ENCODE measurements around the gene SLC38A11.

- TF ChIP-seq, protein P1, sequence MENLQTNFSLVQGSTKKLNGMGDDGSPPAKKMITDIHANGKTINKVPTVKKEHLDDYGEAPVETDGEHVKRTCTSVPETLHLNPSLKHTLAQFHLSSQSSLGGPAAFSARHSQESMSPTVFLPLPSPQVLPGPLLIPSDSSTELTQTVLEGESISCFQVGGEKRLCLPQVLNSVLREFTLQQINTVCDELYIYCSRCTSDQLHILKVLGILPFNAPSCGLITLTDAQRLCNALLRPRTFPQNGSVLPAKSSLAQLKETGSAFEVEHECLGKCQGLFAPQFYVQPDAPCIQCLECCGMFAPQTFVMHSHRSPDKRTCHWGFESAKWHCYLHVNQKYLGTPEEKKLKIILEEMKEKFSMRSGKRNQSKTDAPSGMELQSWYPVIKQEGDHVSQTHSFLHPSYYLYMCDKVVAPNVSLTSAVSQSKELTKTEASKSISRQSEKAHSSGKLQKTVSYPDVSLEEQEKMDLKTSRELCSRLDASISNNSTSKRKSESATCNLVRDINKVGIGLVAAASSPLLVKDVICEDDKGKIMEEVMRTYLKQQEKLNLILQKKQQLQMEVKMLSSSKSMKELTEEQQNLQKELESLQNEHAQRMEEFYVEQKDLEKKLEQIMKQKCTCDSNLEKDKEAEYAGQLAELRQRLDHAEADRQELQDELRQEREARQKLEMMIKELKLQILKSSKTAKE (IDR thresholded peaks at IDR 0.05; ENCODE audit: low read depth, poor library complexity, severe bottlenecking) = no peak
- TF ChIP-seq SP1 (IDR thresholded peaks at IDR 0.05; ENCODE audit: low read depth, low read length) (no peak), SMAD1 (IDR thresholded peaks at IDR 0.05; ENCODE audit: low read depth, partially characterized antibody) (no peak), POLR2AphosphoS5 (IDR thresholded peaks at IDR 0.05; ENCODE audit: low read length) (no peak), SIN3A (IDR thresholded peaks at IDR 0.05; ENCODE audit: low read depth, low read length) (no peak), CHD2 (IDR thresholded peaks at IDR 0.05; ENCODE audit: borderline replicate concordance, low read depth, low read length) (no peak), RAD21 (IDR thresholded peaks at IDR 0.05; ENCODE audit: insufficient read depth, low read depth, low read length) (no peak), MXI1 (IDR thresholded peaks at IDR 0.05; ENCODE audit: low read depth, low read length) (no peak), CREB1 (IDR thresholded peaks at IDR 0.05; ENCODE audit: low read depth) (no peak), NBN (IDR thresholded peaks at IDR 0.05) (no peak)
- TF ChIP-seq, protein P2, sequence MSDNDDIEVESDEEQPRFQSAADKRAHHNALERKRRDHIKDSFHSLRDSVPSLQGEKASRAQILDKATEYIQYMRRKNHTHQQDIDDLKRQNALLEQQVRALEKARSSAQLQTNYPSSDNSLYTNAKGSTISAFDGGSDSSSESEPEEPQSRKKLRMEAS (IDR thresholded peaks at IDR 0.05; ENCODE audit: low read depth, low read length) = no peak
- TF ChIP-seq, protein P3, sequence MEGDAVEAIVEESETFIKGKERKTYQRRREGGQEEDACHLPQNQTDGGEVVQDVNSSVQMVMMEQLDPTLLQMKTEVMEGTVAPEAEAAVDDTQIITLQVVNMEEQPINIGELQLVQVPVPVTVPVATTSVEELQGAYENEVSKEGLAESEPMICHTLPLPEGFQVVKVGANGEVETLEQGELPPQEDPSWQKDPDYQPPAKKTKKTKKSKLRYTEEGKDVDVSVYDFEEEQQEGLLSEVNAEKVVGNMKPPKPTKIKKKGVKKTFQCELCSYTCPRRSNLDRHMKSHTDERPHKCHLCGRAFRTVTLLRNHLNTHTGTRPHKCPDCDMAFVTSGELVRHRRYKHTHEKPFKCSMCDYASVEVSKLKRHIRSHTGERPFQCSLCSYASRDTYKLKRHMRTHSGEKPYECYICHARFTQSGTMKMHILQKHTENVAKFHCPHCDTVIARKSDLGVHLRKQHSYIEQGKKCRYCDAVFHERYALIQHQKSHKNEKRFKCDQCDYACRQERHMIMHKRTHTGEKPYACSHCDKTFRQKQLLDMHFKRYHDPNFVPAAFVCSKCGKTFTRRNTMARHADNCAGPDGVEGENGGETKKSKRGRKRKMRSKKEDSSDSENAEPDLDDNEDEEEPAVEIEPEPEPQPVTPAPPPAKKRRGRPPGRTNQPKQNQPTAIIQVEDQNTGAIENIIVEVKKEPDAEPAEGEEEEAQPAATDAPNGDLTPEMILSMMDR (IDR thresholded peaks at IDR 0.05 in 2 of 3, conservative IDR thresholded peaks at IDR 0.05 in 1 of 3; ENCODE audit: control insufficient read depth in 2 of 3, extremely low read depth in 1 of 3, insufficient read depth in 1 of 3, low read depth in 3 of 3, low read length in 3 of 3) = no peak
- TF ChIP-seq, protein P4, sequence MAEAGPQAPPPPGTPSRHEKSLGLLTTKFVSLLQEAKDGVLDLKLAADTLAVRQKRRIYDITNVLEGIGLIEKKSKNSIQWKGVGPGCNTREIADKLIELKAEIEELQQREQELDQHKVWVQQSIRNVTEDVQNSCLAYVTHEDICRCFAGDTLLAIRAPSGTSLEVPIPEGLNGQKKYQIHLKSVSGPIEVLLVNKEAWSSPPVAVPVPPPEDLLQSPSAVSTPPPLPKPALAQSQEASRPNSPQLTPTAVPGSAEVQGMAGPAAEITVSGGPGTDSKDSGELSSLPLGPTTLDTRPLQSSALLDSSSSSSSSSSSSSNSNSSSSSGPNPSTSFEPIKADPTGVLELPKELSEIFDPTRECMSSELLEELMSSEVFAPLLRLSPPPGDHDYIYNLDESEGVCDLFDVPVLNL (IDR thresholded peaks at IDR 0.05; ENCODE audit: low read depth, low read length) = no peak
Observed at GRCh38 chr2:164932377-164932776, 22.9 kb downstream of the SLC38A11 start.
